GM18498 (cell line): ENCODE results near the gene SIN3A.
"Not testable (repeated sequence)": the region's sequence is repeated elsewhere in the genome, so short reads cannot be mapped to it uniquely, and the experiment has no call there.

Experiments
- ATAC-seq: cut with Tn5 transposase; IDR thresholded peaks from one replicate; pipeline ENCODE4 v1.9.1; 2021; ENCODE audit warnings: mild to moderate bottlenecking, moderate library complexity; ENCODE audit not compliant: unreplicated experiment

Gene SIN3A

DNA sequence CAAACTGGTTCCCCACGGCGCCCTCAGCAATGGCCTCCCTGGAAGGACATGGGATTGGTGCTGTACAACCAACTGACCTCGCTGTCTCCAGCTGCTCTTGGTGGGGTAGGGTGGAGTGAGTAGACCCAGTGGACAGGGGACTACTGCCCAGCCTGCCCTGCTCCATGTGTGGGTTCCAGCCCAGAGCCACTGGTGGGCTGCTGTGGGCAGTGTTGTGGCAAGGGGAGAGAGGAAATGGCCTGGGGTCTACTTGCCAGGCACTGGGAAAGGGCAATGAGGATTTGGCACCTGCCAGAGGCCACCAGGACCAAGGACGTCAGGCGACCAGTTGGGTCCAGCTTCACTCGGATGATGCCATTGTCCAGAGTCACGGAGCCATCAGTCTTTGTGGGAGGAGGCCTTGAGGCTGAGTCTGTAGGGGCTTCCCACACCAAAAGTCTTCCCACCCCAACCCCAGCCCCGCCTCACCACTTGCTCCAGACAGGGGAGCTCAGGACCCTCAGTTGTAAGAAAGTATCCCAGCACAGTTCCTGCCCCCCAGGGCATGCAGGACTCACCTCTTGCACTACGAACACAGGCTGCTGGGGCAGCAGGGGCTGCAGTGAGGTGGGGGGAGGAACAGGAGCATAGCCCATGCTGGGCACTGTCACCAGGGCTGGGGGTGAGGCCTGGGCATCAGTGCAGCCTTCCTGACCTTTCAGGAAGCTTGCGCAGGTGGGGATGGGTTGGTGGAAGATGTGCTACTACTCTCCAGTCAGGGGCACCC lies 92.5 kb downstream of the SIN3A start:
- ATAC-seq, result no peak

DNA sequence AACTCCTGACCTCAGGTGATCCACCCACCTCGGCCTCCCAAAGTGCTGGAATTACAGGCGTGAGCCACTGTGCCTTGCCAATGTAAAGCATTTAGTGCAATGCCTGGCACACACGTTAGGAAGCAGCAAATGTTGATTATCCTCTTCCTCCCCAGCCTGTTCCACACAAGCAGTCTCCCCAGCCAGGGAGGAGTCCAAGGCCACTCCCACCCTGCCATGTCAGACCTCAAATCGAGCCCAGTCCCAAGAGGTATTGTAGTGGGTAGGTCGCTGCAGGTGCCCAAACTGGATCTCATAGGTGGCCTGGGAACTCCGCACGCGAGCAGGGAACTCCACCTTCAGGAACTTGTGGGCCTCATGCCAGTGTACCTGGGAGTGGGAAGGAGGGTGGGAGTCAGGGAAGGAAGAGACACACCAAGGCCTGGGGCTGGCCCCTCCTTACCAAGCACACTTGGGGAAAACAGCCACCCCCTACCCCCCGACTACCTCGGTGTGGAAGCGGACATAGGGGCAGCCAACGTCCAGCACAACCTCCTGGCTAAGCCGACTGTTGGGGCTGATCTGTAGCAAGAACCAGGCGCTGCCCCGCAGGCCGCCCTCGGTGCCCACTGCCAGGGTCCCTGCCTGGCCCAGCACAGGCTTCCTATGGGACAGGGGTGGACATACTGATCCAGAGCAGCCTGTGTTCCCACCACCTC lies 93.4 kb downstream of the SIN3A start:
- no peak for ATAC-seq

GRCh38 chr15:75356517-75356916 lies 95.0 kb downstream of the SIN3A start:
- no peak for ATAC-seq

GRCh38 chr15:75356006-75356405 lies 95.5 kb downstream of the SIN3A start:
- ATAC-seq, result no peak

- no peak for ATAC-seq
These were observed 96.1 kb downstream of the SIN3A start for GRCh38 chr15:75355369-75355768.

DNA sequence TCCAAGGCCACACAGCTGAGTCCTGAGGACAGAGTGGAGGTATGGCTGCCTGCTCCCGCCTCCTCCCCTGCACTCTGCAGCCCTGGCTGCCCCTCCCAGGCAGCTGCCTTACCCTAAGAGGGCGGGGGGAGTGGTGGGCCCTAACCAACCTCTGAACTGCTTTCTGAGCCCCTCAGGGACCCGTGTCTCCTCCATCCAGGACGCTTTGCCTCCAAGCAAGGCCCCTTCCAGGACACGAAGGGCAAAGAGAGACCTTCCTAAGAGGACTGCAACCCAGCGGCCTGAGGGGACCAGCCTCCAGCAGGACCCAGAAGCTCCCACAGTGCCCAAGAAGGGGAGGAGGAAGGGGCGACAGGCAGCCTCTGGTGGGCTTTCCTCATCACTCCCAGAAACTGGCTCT lies 97.0 kb downstream of the SIN3A start:
- no peak for ATAC-seq

DNA sequence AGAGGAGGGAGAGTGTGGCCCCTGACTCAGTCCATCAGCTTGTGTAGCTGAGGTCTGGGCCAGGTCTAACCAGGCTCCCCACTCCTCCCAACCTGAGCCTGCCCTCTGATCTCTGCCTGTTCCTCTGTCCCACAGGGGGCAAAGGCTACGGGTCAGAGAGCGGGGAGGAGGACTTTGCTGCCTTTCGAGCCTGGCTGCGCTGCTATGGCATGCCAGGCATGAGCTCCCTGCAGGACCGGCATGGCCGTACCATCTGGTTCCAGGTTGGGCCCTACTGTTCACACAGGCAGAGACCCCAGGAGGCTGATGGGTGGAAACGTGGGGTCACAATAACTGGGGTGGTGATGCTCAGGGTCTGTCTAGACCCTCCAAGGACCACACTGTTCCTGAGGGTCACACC lies 97.9 kb downstream of the SIN3A start:
- no peak for ATAC-seq

GRCh38 chr15:75352186-75353080 lies 99.1 kb downstream of the SIN3A start:
- no peak for ATAC-seq

DNA sequence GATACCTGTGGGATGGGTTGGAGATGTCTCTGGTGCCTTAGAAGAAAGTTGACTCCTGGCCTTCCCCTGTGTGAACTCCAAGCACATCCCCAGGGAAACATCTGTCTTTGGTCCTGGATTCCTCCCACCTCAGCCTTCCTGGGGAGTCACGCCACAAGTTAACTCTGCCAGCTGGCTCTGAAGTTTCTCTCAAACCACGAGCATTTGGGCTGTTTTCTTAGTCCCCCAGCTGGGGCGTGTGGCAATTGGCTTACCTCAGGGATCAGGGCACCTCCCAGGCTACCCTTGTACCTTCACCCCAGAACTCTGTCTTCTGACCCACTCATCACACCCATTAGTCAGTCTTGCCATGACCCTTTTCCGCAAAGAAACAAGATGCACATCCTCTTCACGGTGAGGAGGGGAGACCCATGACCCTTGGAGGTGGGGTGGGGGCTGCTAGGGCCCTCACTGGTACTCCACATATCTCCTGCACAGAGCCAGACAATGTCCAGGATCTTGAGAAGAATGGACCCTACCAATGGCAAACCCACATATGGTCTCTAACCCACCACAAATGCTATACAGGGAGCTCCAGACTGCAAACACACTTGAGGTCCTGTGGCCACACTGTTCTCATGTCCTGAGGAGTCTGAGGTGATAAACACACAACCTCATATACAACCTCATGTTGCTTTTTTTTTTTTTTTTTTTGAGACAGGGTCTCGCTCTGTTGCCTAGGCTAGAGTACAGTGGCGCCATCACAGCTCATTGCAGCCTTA lies 100.7 kb downstream of the SIN3A start:
- no peak for ATAC-seq

- ATAC-seq, result no peak
These were observed 101.5 kb downstream of the SIN3A start for GRCh38 chr15:75349851-75350588.

GRCh38 chr15:75349351-75349669 lies 102.2 kb downstream of the SIN3A start:
- ATAC-seq, result not testable (repeated sequence)

DNA sequence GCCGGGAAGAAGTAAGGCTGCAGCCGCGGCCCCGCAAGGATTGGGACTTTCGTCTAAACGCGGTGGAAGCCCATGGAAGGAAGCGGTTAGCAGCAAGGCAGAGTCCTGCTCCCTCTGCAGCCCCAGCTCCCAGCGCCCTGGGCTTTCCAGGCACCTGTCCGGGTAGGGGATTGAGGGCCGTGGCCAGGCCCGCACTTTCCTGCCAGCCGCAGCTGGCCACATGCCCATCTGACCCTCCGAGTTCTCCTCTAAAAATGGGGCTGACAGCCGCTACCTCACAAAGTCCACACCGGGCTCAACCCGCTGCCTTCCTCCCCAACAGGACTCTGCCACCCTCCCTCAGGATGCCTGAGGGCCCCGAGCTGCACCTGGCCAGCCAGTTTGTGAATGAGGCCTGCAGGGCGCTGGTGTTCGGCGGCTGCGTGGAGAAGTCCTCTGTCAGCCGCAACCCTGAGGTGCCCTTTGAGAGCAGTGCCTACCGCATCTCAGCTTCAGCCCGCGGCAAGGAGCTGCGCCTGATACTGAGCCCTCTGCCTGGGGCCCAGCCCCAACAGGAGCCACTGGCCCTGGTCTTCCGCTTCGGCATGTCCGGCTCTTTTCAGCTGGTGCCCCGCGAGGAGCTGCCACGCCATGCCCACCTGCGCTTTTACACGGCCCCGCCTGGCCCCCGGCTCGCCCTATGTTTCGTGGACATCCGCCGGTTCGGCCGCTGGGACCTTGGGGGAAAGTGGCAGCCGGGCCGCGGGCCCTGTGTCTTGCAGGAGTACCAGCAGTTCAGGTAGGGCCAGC lies 102.7 kb downstream of the SIN3A start:
- no peak for ATAC-seq

DNA sequence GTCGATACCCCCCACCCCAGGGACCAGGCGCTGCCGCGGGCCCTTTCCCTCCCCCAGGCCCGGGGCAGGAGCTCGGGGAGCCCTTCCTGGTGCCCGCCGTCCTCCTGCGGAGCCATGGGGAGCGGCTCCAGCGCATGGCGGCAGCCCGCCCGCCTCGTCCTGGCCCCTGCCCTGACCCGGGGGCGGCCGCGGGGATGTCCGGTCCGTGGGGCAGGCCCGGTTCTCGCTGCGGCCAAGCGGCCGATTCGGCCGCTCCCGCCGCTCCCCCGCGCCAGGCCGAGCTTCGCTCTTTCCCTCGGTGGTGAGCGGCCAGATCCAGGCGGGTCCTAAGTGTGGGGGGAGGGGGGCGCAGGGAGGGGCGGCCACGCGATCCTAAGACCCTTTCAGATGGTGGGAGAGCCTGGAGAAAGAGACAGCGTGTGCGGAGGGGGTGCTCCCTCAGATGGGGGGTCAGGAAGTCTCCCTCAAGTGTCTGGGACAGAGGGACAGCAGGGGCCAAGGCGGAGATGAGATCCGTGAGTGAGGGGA lies 103.4 kb downstream of the SIN3A start:
- ATAC-seq, result peak; percentile 15

DNA sequence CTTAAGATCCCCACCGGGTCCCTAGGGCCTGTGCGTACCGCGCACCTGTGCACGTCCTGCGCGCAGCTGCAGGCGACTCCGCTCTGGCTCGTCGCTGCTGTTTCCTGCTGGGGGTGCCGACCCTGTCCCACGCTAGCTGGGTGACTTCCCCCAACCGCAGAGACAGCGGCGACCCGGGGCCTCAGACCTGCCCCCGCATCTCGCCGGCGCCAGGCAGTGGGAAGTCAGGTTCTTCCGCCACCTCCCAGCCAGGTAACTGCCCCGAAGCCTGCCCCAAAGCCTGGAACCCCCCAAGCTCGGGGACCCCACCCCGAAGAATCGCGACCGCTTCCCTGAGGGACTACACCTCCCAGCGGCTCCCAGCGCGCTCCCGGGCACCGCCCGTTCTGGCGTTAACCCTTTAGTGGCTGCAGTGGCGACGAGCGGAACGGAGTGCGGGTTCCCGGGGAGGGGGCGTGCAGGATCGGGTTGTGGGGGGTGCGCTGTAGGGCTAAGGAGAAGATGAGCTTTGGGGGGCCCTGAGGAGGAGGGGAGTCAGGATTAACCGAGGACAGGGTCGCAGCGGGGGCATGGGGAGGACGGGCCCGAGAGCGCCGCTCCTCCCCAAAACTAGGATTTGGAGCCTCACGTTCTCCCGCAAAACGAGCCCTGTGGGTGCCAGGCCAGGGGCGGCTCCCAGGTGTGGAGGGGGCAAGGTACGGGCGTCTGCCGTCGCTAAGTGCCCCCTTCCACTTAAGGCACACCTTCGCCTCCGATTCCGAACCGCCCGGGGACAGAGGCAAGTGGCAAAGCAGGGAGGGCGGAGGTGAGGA lies 104.1 kb downstream of the SIN3A start:
- ATAC-seq, result peak; percentile 50

GRCh38 chr15:75346796-75347221 lies 104.7 kb downstream of the SIN3A start, which contains the start of gene NEIL1:
Gene NEIL1, plus strand, starts transcription at chr15:75347039. Its CDS starts 1,867 bp downstream, at chr15:75348906.
- peak; percentile 10 for ATAC-seq

- not testable (repeated sequence) for ATAC-seq
These were observed 107.5 kb downstream of the SIN3A start for GRCh38 chr15:75343953-75344352.

- no peak for ATAC-seq
These were observed 109.3 kb downstream of the SIN3A start for GRCh38 chr15:75342221-75342620.
